B cell (primary cell): ENCODE measurements around the gene NBAS. TPM values are rescaled to one million over a fixed set of nuclear protein-coding genes. Genes with fewer than 3 reads are reported as not detected.

Experiments used
- ATAC-seq: fragments of 200-7000 bp; cut with Tn5 transposase; one replicate; pipeline ENCODE4 v1.10.0; 2021; ENCODE audit warnings: low read depth, mild to moderate bottlenecking, moderate number of reproducible peaks, moderate library complexity
- CTCF ChIA-PET: fragments of 350-600 bp; sonication (Branson Sonifier 250); formaldehyde crosslinking; loops from one replicate; lab custom pipeline; 2021; ENCODE audit warnings: antibody characterized with exemption, inconsistent platforms; lab: Charles Lee
- POLR2A ChIA-PET: fragments of 350-600 bp; sonication (Branson Sonifier 250); formaldehyde crosslinking; loops from one replicate; lab custom pipeline; 2021; ENCODE audit warnings: antibody characterized with exemption; lab: Charles Lee
- DNase-seq: peaks from one replicate; pipeline ENCODE4 v3.0.0; 2013
- H2AFZ ChIP-seq: 2 replicates; pipeline ENCODE4 v1.6.1; 2012; ENCODE audit warnings: mild to moderate bottlenecking, low read depth, low read length; ENCODE audit not compliant: insufficient read depth, poor library complexity, severe bottlenecking
- H3K27ac ChIP-seq, 2 donors: 1 replicate in 1 of 2; 2 replicates in 1 of 2; pipeline ENCODE4 v1.5.1; 2012 to 2013; ENCODE audit warnings: low read length in 2 of 2, mild to moderate bottlenecking in 2 of 2, moderate library complexity in 1 of 2
- H3K27me3 ChIP-seq, 4 experiments: fragments of 200-600 bp in 1 of 4; sonication (generic) in 1 of 4; replicated peaks in 1 of 4; 1 replicate in 2 of 4; 2 replicates in 2 of 4; pipeline versions ENCODE4 v1.6.1 to v1.7.0; 2013 to 2016; ENCODE audit warnings: low read length in 3 of 4, mild to moderate bottlenecking in 2 of 4, mixed read lengths in 1 of 4, moderate library complexity in 1 of 4; ENCODE audit not compliant: insufficient read depth in 4 of 4, control insufficient read depth in 3 of 4; ENCODE audit errors: control extremely low read depth in 1 of 4
- H3K36me3 ChIP-seq, 2 experiments: replicated peaks in 1 of 2; 1 replicate in 1 of 2; 2 replicates in 1 of 2; pipeline versions ENCODE4 v1.6.1 to v1.7.1; 2013; ENCODE audit warnings: low read length in 1 of 2; ENCODE audit not compliant: insufficient read depth in 2 of 2, control insufficient read depth in 1 of 2; ENCODE audit errors: control extremely low read depth in 1 of 2, extremely low read depth in 1 of 2
- H3K4me1 ChIP-seq, 2 donors: fragments of 200-600 bp in 1 of 2; sonication (generic) in 1 of 2; 1 replicate in 1 of 2; 2 replicates in 1 of 2; pipeline versions ENCODE4 v1.5.1 to v1.6.1; 2013 to 2017; ENCODE audit warnings: low read length in 2 of 2; ENCODE audit not compliant: control insufficient read depth in 2 of 2, insufficient read depth in 2 of 2
- H3K4me2 ChIP-seq: replicated peaks from 2 replicates; pipeline ENCODE3; 2012; ENCODE audit warnings: mild to moderate bottlenecking, low read depth, low read length; ENCODE audit not compliant: poor library complexity, severe bottlenecking
- H3K4me3 ChIP-seq, 5 experiments: fragments of 200-600 bp in 1 of 5; sonication (generic) in 1 of 5; 1 replicate in 3 of 5; 2 replicates in 2 of 5; pipeline versions ENCODE4 v1.5.1 to v1.7.0; 2011 to 2016; ENCODE audit warnings: low read length in 4 of 5, mild to moderate bottlenecking in 4 of 5, low read depth in 2 of 5, control low read depth in 1 of 5, moderate library complexity in 1 of 5; ENCODE audit not compliant: insufficient read depth in 1 of 5; ENCODE audit errors: control extremely low read depth in 1 of 5, extremely low read depth in 1 of 5
- H3K79me2 ChIP-seq: fragments of 200-600 bp; sonication (generic); one replicate; pipeline ENCODE4 v1.6.0; 2016; ENCODE audit warnings: low read length; ENCODE audit not compliant: control insufficient read depth, insufficient read depth
- H3K9ac ChIP-seq: fragments of 200-600 bp; sonication (generic); 2 replicates; pipeline ENCODE4 v1.6.1; 2017; ENCODE audit warnings: mild to moderate bottlenecking, low read length, moderate library complexity
- H3K9me3 ChIP-seq, 3 donors: one replicate each; pipeline versions ENCODE4 v1.6.1 to v1.7.1; 2013; ENCODE audit warnings: low read length in 2 of 3; ENCODE audit not compliant: control insufficient read depth in 2 of 3, insufficient read depth in 1 of 3; ENCODE audit errors: control extremely low read depth in 1 of 3
- H4K20me1 ChIP-seq: 2 replicates; pipeline ENCODE4 v1.6.0; 2012; ENCODE audit warnings: mild to moderate bottlenecking, low read length; ENCODE audit not compliant: insufficient read depth, control insufficient read depth, poor library complexity, severe bottlenecking
- H3K27ac Mint-ChIP-seq: one replicate; pipeline ENCODE4 v1.8.0; 2021; ENCODE audit warnings: mixed read lengths
- H3K27me3 Mint-ChIP-seq: one replicate; pipeline ENCODE4 v1.8.0; 2021; ENCODE audit warnings: mixed read lengths
- H3K4me1 Mint-ChIP-seq: one replicate; pipeline ENCODE4 v1.8.0; 2021; ENCODE audit warnings: mixed read lengths
- H3K4me3 Mint-ChIP-seq: one replicate; pipeline ENCODE4 v1.8.0; 2021; ENCODE audit warnings: mixed read lengths
- H3K9me3 Mint-ChIP-seq: one replicate; pipeline ENCODE4 v1.8.0; 2022; ENCODE audit warnings: mixed read lengths; ENCODE audit not compliant: insufficient read depth
- EZH2 ChIP-seq: IDR thresholded peaks from 2 replicates; pipeline ENCODE4 v1.6.1; 2012; ENCODE audit warnings: borderline replicate concordance, low read depth, mild to moderate bottlenecking, moderate library complexity, low read length; ENCODE audit not compliant: insufficient read depth, poor library complexity, severe bottlenecking
- WGBS: methylation state at CpG from one replicate; pipeline ENCODE4 v1.1.5; 2013; ENCODE audit warnings: missing lambda C conversion rate; ENCODE audit not compliant: insufficient coverage; 5-methylcytosine and 5-hydroxymethylcytosine counted together
- intact Hi-C: fragments of 100-400 bp; cut with micrococcal nuclease; formaldehyde crosslinking; loops from one replicate; pipeline ENCODE4 v1.10.0; 2022
- polyA plus RNA-seq: library from polyadenylated mRNA; depleted of rRNA; stranded (reverse); fragments of >200 nt; gene quantifications from 2 replicates; pipeline ENCODE4 v1.2.3, GENCODE V29; 2012
- total RNA-seq, 2 donors: library from RNA; stranded (reverse); fragments of 120-200 nt in 1 of 2; gene quantifications; 1 replicate in 1 of 2; 2 replicates in 1 of 2; pipeline versions ENCODE4 v1.2.3 to v1.2.4, GENCODE V29; 2013 to 2022
- TF ChIP-seq, protein P1 (sequence below): fragments of 200-600 bp; IDR thresholded peaks from one replicate; pipeline ENCODE4 v1.8.0; 2022; ENCODE audit warnings: antibody characterized with exemption, mild to moderate bottlenecking

NBAS gene
- total and polyA plus RNA-seq, 2 donors (not counting 1 experiment from before 2014, with no cell fraction given): 10.6 to 37.3 TPM

DNA sequence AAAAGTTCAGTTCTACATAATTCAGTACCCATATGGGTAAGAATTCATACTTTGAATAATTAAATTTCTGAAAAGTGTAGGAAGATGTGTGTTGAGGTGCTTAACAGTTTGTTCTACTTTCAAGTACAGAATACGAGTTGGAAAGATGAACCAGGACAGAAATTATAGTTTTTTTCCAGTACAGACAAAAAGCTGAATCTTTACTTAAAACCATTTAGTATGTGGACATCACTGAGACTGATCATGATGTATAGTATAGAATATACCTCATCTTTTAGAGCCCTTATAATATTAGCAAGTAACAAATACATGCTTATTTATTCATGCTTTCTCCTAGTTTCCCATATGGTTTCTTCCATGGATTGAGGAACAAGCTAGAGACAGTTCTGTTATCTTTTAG, 40.5 kb upstream of the NBAS start:
- no peak overlapping the region for H3K4me3 Mint-ChIP-seq
- TF ChIP-seq, protein P1, sequence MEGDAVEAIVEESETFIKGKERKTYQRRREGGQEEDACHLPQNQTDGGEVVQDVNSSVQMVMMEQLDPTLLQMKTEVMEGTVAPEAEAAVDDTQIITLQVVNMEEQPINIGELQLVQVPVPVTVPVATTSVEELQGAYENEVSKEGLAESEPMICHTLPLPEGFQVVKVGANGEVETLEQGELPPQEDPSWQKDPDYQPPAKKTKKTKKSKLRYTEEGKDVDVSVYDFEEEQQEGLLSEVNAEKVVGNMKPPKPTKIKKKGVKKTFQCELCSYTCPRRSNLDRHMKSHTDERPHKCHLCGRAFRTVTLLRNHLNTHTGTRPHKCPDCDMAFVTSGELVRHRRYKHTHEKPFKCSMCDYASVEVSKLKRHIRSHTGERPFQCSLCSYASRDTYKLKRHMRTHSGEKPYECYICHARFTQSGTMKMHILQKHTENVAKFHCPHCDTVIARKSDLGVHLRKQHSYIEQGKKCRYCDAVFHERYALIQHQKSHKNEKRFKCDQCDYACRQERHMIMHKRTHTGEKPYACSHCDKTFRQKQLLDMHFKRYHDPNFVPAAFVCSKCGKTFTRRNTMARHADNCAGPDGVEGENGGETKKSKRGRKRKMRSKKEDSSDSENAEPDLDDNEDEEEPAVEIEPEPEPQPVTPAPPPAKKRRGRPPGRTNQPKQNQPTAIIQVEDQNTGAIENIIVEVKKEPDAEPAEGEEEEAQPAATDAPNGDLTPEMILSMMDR: no peak
- no peak for TF ChIP-seq EZH2
- H2AFZ ChIP-seq: no peak overlapping the region
- no peaks in the 10 kb centered on the region for H3K9me3 ChIP-seq
- intact Hi-C loops: no loop called here
- H3K4me2 ChIP-seq: no peak overlapping the region
- H3K27me3 Mint-ChIP-seq: no peaks in the 10 kb centered on the region
- peaks cover 4% of the 10 kb centered on the region for H3K79me2 ChIP-seq
- H3K4me1 ChIP-seq: no peaks in the 10 kb centered on the region
- no peak overlapping the region for H3K4me3 ChIP-seq
- no peak overlapping the region for H3K27ac Mint-ChIP-seq
- ChIA-PET CTCF (interaction anchor here (1.4 kb wide), 1 partner anchor 24 kb away, joined by 4 read pairs; no protein-coding TSS in a partner anchor), POLR2A (interaction anchor here (0.6 kb wide), 1 partner anchor 49 kb away, joined by 8 read pairs; no protein-coding TSS in a partner anchor)
- H4K20me1 ChIP-seq: no peaks in the 10 kb centered on the region
- no peak for DNase-seq
- no peaks in the 10 kb centered on the region for H3K4me1 Mint-ChIP-seq
- H3K27ac ChIP-seq: no peak overlapping the region
- H3K9me3 Mint-ChIP-seq: no peaks in the 10 kb centered on the region
- H3K9ac ChIP-seq: no peak overlapping the region
- WGBS: no CpG with 5 or more reads among the region's 1 CpG
- H3K27me3 ChIP-seq: no peaks in the 10 kb centered on the region
- ATAC-seq: no peak
- H3K36me3 ChIP-seq: peaks cover 13 to 88% of the 10 kb centered on the region in 2 experiments

DNA sequence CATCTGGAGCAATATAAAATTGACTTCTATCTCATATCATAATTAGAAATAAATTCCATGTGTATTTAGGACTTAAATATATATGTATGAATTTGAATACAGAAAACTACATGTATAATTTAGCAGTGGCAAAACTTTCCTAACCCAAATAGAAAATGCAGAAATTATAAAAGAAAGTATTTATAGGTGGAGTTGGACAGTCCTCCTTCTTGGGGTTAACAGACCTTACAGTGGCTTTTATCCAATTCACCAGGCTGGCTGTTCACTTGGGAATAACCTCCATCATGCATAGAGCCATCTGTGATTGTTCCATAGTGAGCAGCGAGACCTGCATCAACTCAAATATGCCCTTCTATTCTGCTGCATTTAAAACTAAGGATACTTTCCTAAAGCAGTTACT, 38.9 kb upstream of the NBAS start:
- WGBS: 100% methylated on average over 1 of the region's 1 CpG
- ChIA-PET CTCF (no interaction called here), POLR2A (no interaction called here)
- Histone ChIP-seq H3K4me2 (no peak overlapping the region), H4K20me1 (no peaks in the 10 kb centered on the region), H3K27me3 (no peaks in the 10 kb centered on the region), H2AFZ (no peak overlapping the region), H3K4me1 (no peaks in the 10 kb centered on the region), H3K36me3 (peaks cover 11 to 87% of the 10 kb centered on the region in 2 experiments), H3K9ac (no peak overlapping the region), H3K4me3 (no peak overlapping the region), H3K79me2 (peaks cover 4% of the 10 kb centered on the region), H3K9me3 (no peaks in the 10 kb centered on the region), H3K27ac (no peak overlapping the region)
- no peak for ATAC-seq
- Mint-ChIP-seq H3K4me3 (no peak overlapping the region), H3K4me1 (no peaks in the 10 kb centered on the region), H3K27ac (no peak overlapping the region), H3K9me3 (no peaks in the 10 kb centered on the region), H3K27me3 (no peaks in the 10 kb centered on the region)
- intact Hi-C loops: no loop called here
- TF ChIP-seq, protein P1: no peak
- TF ChIP-seq EZH2: no peak
- DNase-seq: no peak
